SK-N-SH (cell line): ENCODE measurements around the gene FMOD.

Source experiments
- CTCF ChIP-seq: fragments of 200-600 bp; sonication (generic); IDR thresholded peaks from 2 replicates; pipeline ENCODE4 v1.6.1; 2017; ENCODE audit warnings: antibody characterized with exemption, mild to moderate bottlenecking, moderate library complexity
- FOSL2 ChIP-seq: IDR thresholded peaks from 2 replicates; pipeline ENCODE4 v1.4.0; 2012; ENCODE audit warnings: low read depth, mild to moderate bottlenecking, moderate library complexity, borderline replicate concordance
- FOXM1 ChIP-seq: IDR thresholded peaks from 2 replicates; pipeline ENCODE4 v1.4.0; 2012; ENCODE audit warnings: low read depth, mild to moderate bottlenecking
- MAX ChIP-seq: IDR thresholded peaks from 2 replicates; pipeline ENCODE4 v1.4.0; 2012; ENCODE audit warnings: low read depth
- MXI1 ChIP-seq: IDR thresholded peaks from 2 replicates; pipeline ENCODE4 v1.6.1; 2012; ENCODE audit warnings: mild to moderate bottlenecking, low read depth, low read length, improper control_type of control experiment
- POLR2AphosphoS5 ChIP-seq: IDR thresholded peaks from 2 replicates; pipeline ENCODE4 v1.6.1; 2012; ENCODE audit warnings: low read depth, low read length
- RAD21 ChIP-seq: IDR thresholded peaks from 2 replicates; pipeline ENCODE4 v1.6.1; 2012; ENCODE audit warnings: mild to moderate bottlenecking, low read length
- RCOR1 ChIP-seq: fragments of 150-350 bp; IDR thresholded peaks from 2 replicates; pipeline ENCODE4 v1.6.1; 2017; ENCODE audit warnings: antibody characterized with exemption, low read length
- REST ChIP-seq: IDR thresholded peaks from 2 replicates; pipeline ENCODE4 v1.6.1; 2012; ENCODE audit warnings: mild to moderate bottlenecking, low read depth, low read length, moderate library complexity
- RFX5 ChIP-seq: IDR thresholded peaks from 2 replicates; pipeline ENCODE4 v1.6.1; 2012; ENCODE audit warnings: mild to moderate bottlenecking, improper control_type of control experiment, low read length
- SIN3A ChIP-seq: IDR thresholded peaks from 2 replicates; pipeline ENCODE4 v1.6.1; 2012; ENCODE audit warnings: low read depth, mild to moderate bottlenecking, low read length, moderate library complexity, borderline replicate concordance
- TAF1 ChIP-seq: IDR thresholded peaks from 2 replicates; pipeline ENCODE4 v1.6.1; 2012; ENCODE audit warnings: low read depth, mild to moderate bottlenecking, low read length, moderate library complexity, borderline replicate concordance
- YY1 ChIP-seq: IDR thresholded peaks from 2 replicates; pipeline ENCODE4 v1.4.0; 2012; ENCODE audit warnings: low read depth, mild to moderate bottlenecking
- ZBTB33 ChIP-seq: IDR thresholded peaks from 2 replicates; pipeline ENCODE4 v1.4.0; 2012; ENCODE audit warnings: low read depth, borderline replicate concordance

GRCh38 chr1:203359010-203359571 lies 8.2 kb upstream of the FMOD start:
- no peak for TF ChIP-seq ZBTB33
- no peak for TF ChIP-seq CTCF
- TF ChIP-seq RAD21: no peak
- no peak for TF ChIP-seq RCOR1
- TF ChIP-seq RFX5: no peak
- no peak for TF ChIP-seq TAF1
- TF ChIP-seq YY1: no peak
- no peak for TF ChIP-seq MXI1
- no peak for TF ChIP-seq POLR2AphosphoS5
- no peak for TF ChIP-seq MAX
- no peak for TF ChIP-seq FOSL2
- no peak for TF ChIP-seq REST
- no peak for TF ChIP-seq FOXM1
- TF ChIP-seq SIN3A: no peak
